Esophagus (tissue), 2 donors: ENCODE measurements around the gene FAM3B. TPM values are rescaled to one million over a fixed set of nuclear protein-coding genes. Genes with fewer than 3 reads are reported as not detected.
"Not testable (repeated sequence)": the region's sequence is repeated elsewhere in the genome, so short reads cannot be mapped to it uniquely, and the experiment has no call there.

ENCODE experiments used
- H3K27ac ChIP-seq, 2 donors: one replicate each; pipeline ENCODE4 v1.5.1; 2013; ENCODE audit warnings: low read depth in 2 of 2, mild to moderate bottlenecking in 2 of 2, inconsistent platforms in 1 of 2, low read length in 1 of 2, moderate library complexity in 1 of 2
- H3K27me3 ChIP-seq, 2 donors: one replicate each; pipeline ENCODE4 v1.6.1; 2013; ENCODE audit warnings: low read length in 2 of 2, control low read depth in 1 of 2, mild to moderate bottlenecking in 1 of 2; ENCODE audit not compliant: insufficient read depth in 2 of 2, control insufficient read depth in 1 of 2
- H3K36me3 ChIP-seq, 2 donors: one replicate each; pipeline ENCODE4 v1.6.1; 2013; ENCODE audit warnings: low read length in 1 of 2; ENCODE audit not compliant: control insufficient read depth in 2 of 2, insufficient read depth in 2 of 2
- H3K4me1 ChIP-seq, 2 donors: one replicate each; pipeline ENCODE4 v1.6.1; 2013; ENCODE audit warnings: low read length in 1 of 2; ENCODE audit not compliant: control insufficient read depth in 2 of 2, insufficient read depth in 2 of 2
- H3K4me3 ChIP-seq, 2 donors: one replicate each; pipeline ENCODE4 v1.5.1; 2013; ENCODE audit warnings: low read length in 2 of 2, mild to moderate bottlenecking in 2 of 2, low read depth in 1 of 2, moderate library complexity in 1 of 2
- H3K9me3 ChIP-seq, 2 donors: one replicate each; pipeline ENCODE4 v1.6.1; 2013; ENCODE audit warnings: mild to moderate bottlenecking in 2 of 2, low read depth in 1 of 2, low read length in 1 of 2, moderate library complexity in 1 of 2; ENCODE audit not compliant: control insufficient read depth in 2 of 2, insufficient read depth in 1 of 2
- WGBS, 2 donors: extraction: QIAGEN DNeasy Blood & Tissue Kit; methylation state at CpG; one replicate each; pipeline ENCODE4 v1.1.7; 2013; 5-methylcytosine and 5-hydroxymethylcytosine counted together
- polyA plus RNA-seq, 2 donors: library from polyadenylated mRNA; stranded (reverse); fragments of 200-250 nt; gene quantifications; one replicate each; pipeline ENCODE4 v1.2.3, GENCODE V29; 2013
- donor health status: healthy with polysubstance abuse.
- donor health status: Bipolar disorder and iron deficiency.

Gene FAM3B
- polyA plus RNA-seq, 2 donors, result 57.1 to 65.5 TPM

DNA sequence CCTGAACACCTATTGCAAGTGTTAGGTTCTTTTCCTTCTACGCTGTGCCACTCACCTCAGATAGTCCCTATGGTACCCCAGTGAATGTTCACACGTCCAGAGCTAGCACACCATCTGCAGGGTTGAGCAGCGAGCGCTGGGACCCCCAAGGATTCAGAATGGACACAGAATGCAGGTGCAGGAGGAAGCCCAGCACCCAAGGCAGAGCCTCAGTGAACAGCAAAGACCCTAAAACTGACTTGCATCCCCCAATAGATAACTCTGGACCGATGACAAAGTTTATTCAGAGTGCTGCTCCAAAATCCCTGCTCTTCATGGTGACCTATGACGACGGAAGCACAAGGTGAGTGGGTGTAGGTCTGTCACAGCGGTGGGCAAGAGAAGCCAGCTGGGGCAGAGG is 30.2 kb downstream of the FAM3B start:
- Histone ChIP-seq H3K4me3 (no peak overlapping the region), H3K27ac (no peak overlapping the region), H3K27me3 (no peaks in the 10 kb centered on the region), H3K4me1 (no peaks in the 10 kb centered on the region), H3K9me3 (no peaks in the 10 kb centered on the region), H3K36me3 (no peaks in the 10 kb centered on the region)
- 89 to 91% methylated on average over 8 of the region's 8 CpGs for WGBS, 2 donors

- H3K4me3 ChIP-seq, result no peak overlapping the region
- 52 to 65% methylated on average over 6 of the region's 6 CpGs for WGBS, 2 donors
- H3K36me3 ChIP-seq, result no peaks in the 10 kb centered on the region
- H3K27me3 ChIP-seq, result no peaks in the 10 kb centered on the region
- H3K27ac ChIP-seq, result no peak overlapping the region
- no peaks in the 10 kb centered on the region for H3K9me3 ChIP-seq
- no peaks in the 10 kb centered on the region for H3K4me1 ChIP-seq
These were observed 31.8 kb downstream of the FAM3B start for GRCh38 chr21:41348434-41348833.

DNA sequence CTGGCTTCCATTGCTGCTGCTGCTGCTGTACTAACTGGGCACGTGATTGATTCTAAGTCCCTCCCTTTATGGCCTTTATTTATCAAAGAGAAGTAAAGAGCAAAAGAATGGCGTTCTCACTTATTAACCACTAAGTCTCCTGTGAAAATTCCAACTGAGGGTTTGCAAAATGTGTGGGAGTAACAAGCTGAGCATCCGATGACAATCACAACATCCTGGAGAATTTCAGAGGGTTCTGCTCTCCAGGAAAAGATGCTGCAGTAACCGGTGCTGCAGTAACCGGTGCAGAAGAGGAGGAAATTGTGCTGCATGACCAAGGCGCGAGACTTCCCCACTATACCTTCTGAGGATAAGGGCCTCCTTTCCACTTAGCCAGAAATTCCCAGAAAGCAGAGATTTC is 32.5 kb downstream of the FAM3B start:
- 73 to 78% methylated on average over 7 of the region's 7 CpGs for WGBS, 2 donors
- H3K27ac ChIP-seq, result no peak overlapping the region

GRCh38 chr21:41349619-41350390 is 33.2 kb downstream of the FAM3B start:
- H3K4me3 ChIP-seq, result no peak overlapping the region
- no peaks in the 10 kb centered on the region for H3K4me1 ChIP-seq
- H3K9me3 ChIP-seq, result no peaks in the 10 kb centered on the region
- no peaks in the 10 kb centered on the region for H3K36me3 ChIP-seq
- H3K27ac ChIP-seq, result no peak overlapping the region
- no peaks in the 10 kb centered on the region for H3K27me3 ChIP-seq
- 87 to 90% methylated on average over 19 of the region's 19 CpGs for WGBS, 2 donors

More for the DNA sequence above, 32.5 kb downstream of the FAM3B start:
- H3K36me3 ChIP-seq, result no peaks in the 10 kb centered on the region
- no peak overlapping the region for H3K4me3 ChIP-seq
- H3K4me1 ChIP-seq, result no peaks in the 10 kb centered on the region
- no peaks in the 10 kb centered on the region for H3K9me3 ChIP-seq
- H3K27me3 ChIP-seq, result no peaks in the 10 kb centered on the region

GRCh38 chr21:41350436-41351155 is 34.0 kb downstream of the FAM3B start:
- Histone ChIP-seq H3K9me3 (no peaks in the 10 kb centered on the region), H3K36me3 (no peaks in the 10 kb centered on the region), H3K27ac (no peak overlapping the region), H3K27me3 (no peaks in the 10 kb centered on the region), H3K4me3 (no peak overlapping the region), H3K4me1 (no peaks in the 10 kb centered on the region)
- WGBS, 2 donors, result 90 to 92% methylated on average over 16 of the region's 16 CpGs

DNA sequence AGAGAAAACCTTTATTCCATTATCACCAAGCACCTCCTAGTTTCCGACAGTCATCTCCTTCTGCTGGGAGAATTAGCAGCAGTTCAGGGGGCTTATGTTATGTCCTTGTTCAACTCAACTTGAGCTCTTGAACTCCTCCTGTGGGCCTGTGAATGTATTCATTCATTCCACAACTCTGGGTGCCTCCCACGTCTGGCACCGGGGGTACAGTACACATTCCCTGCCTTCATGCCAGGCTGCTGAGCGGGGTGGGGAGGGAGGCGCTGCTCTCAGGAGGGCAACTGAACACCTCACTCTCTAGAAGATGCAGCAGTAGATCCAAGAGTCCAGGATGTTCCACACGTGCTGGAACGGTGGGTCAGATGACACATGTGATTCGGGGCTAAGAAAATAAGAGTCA is 40.9 kb downstream of the FAM3B start:
- Histone ChIP-seq H3K27me3 (no peaks in the 10 kb centered on the region), H3K4me1 (peaks cover 3 to 13% of the 10 kb centered on the region in 2 donors), H3K36me3 (no peaks in the 10 kb centered on the region), H3K27ac (no peak overlapping the region), H3K9me3 (no peaks in the 10 kb centered on the region), H3K4me3 (no peak overlapping the region)
- WGBS, 2 donors, result 68 to 69% methylated on average over 8 of the region's 8 CpGs

GRCh38 chr21:41358193-41359166 is 41.9 kb downstream of the FAM3B start:
- no peaks in the 10 kb centered on the region for H3K27me3 ChIP-seq
- WGBS, 2 donors, result 85 to 88% methylated on average over 9 of the region's 9 CpGs
- H3K9me3 ChIP-seq, result no peaks in the 10 kb centered on the region
- H3K4me3 ChIP-seq, result no peak overlapping the region
- no peak overlapping the region for H3K27ac ChIP-seq
- H3K4me1 ChIP-seq, result peaks cover 4 to 13% of the 10 kb centered on the region in 2 donors
- no peaks in the 10 kb centered on the region for H3K36me3 ChIP-seq

DNA sequence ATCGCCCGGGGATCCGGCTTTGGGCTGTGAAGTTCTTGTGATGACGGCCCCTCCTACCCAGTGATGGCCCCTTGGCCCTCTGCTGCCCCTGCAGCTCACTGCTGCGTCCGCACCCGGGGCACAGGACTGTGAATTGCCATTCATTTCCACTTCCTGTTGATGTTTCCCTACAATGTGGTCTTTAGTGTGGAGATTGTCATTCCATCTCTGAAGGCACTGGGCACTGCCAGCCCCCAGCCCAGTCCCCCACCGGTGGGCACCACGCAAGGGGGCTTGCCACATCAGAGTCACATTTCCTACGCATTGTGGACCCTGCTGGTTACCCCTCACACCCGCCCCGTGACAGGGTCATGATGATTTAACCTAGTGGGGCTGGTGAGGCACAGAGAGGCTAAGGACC is 42.7 kb downstream of the FAM3B start:
- H3K27ac ChIP-seq, result peak overlapping the region in 1 of 2 donors; percentile 59
- H3K36me3 ChIP-seq, result no peaks in the 10 kb centered on the region
- H3K9me3 ChIP-seq, result no peaks in the 10 kb centered on the region
- no peak overlapping the region for H3K4me3 ChIP-seq
- H3K27me3 ChIP-seq, result no peaks in the 10 kb centered on the region
- 82 to 83% methylated on average over 12 of the region's 12 CpGs for WGBS, 2 donors
- H3K4me1 ChIP-seq, result peaks cover 5 to 19% of the 10 kb centered on the region in 2 donors

DNA sequence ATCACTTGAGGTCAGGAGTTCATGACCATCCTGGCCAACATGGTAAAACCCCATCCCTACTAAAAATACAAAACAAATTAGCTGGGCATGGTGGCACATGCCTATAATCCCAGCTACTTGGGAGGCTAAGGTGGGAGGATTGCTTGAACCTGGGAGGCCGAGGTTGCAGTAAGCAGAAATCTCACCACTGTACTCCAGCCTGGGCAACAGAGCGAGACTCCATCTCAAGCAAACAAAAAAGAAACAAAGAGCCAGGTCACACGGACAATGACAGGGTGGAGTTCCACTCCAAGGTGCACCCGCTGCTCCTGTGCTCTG is 43.1 kb downstream of the FAM3B start:
- H3K9me3 ChIP-seq, H3K36me3 ChIP-seq, H3K27me3 ChIP-seq, H3K4me3 ChIP-seq: not testable (repeated sequence)
- H3K27ac ChIP-seq, result peak overlapping the region in 1 of 2 donors; percentile 59
- peaks cover 5 to 19% of the 10 kb centered on the region in 2 donors for H3K4me1 ChIP-seq
- 72 to 75% methylated on average over 4 of the region's 4 CpGs for WGBS, 2 donors
